Natural killer cell (primary cell): Measurements from ENCODE around the gene SYNJ2. TPM values are rescaled to one million over a fixed set of nuclear protein-coding genes. Genes with fewer than 3 reads are reported as not detected.

Experiments
- ATAC-seq, 3 donors: fragments of 150-1000 bp in 2 of 3; fragments of 200-7000 bp in 1 of 3; cut with Tn5 transposase; 1 replicate in 1 of 3; 2 replicates in 2 of 3; pipeline ENCODE4 v1.10.0; 2021; ENCODE audit warnings: mild to moderate bottlenecking in 2 of 3, moderate library complexity in 2 of 3
- DNase-seq, 2 donors: peaks; one replicate each; pipeline versions ENCODE4 v3.0.0 to v3.0.0-alpha.2; 2013 to 2021; ENCODE audit warnings: mixed read lengths in 1 of 2
- H3K27ac ChIP-seq: one replicate; pipeline ENCODE4 v1.5.1; 2013; ENCODE audit warnings: mild to moderate bottlenecking, low read length
- H3K27me3 ChIP-seq: one replicate; pipeline ENCODE4 v1.6.1; 2013; ENCODE audit warnings: low read length; ENCODE audit not compliant: control insufficient read depth, insufficient read depth
- H3K36me3 ChIP-seq: one replicate; pipeline ENCODE4 v1.6.1; 2013; ENCODE audit warnings: low read length; ENCODE audit not compliant: control insufficient read depth, insufficient read depth
- H3K4me1 ChIP-seq: one replicate; pipeline ENCODE4 v1.6.1; 2013; ENCODE audit warnings: low read length; ENCODE audit not compliant: control insufficient read depth, insufficient read depth
- H3K4me3 ChIP-seq: one replicate; pipeline ENCODE4 v1.5.1; 2013; ENCODE audit warnings: low read length
- H3K9me3 ChIP-seq: one replicate; pipeline ENCODE4 v1.6.1; 2013; ENCODE audit warnings: low read length; ENCODE audit not compliant: control insufficient read depth, insufficient read depth
- H3K27ac Mint-ChIP-seq, 2 donors: one replicate each; pipeline ENCODE4 v1.8.0; 2022; ENCODE audit warnings: mild to moderate bottlenecking in 2 of 2, mixed read lengths in 2 of 2, moderate library complexity in 1 of 2
- H3K27me3 Mint-ChIP-seq, 2 donors: one replicate each; pipeline ENCODE4 v1.8.0; 2022; ENCODE audit warnings: low read depth in 2 of 2, mixed read lengths in 2 of 2
- H3K36me3 Mint-ChIP-seq: one replicate; pipeline ENCODE4 v1.8.0; 2022; ENCODE audit warnings: mixed read lengths
- H3K4me1 Mint-ChIP-seq, 2 donors: one replicate each; pipeline ENCODE4 v1.8.0; 2022; ENCODE audit warnings: mixed read lengths in 2 of 2
- H3K4me3 Mint-ChIP-seq: one replicate; pipeline ENCODE4 v1.8.0; 2022; ENCODE audit warnings: mild to moderate bottlenecking, moderate library complexity, mixed read lengths
- H3K9me3 Mint-ChIP-seq, 2 donors: one replicate each; pipeline ENCODE4 v1.8.0; 2022; ENCODE audit warnings: mixed read lengths in 2 of 2
- WGBS: methylation state at CpG from one replicate; pipeline ENCODE4 v1.1.7; 2013; ENCODE audit warnings: missing lambda C conversion rate; ENCODE audit not compliant: insufficient coverage; 5-methylcytosine and 5-hydroxymethylcytosine counted together
- intact Hi-C: fragments of 100-400 bp; cut with micrococcal nuclease; formaldehyde crosslinking; loops from one replicate; pipeline ENCODE4 v1.14.2; 2022
- total RNA-seq, 4 donors: library from RNA; stranded (reverse); fragments of 120-200 nt in 1 of 4; gene quantifications; one replicate each; pipeline versions ENCODE4 v1.2.3 to v1.2.4, GENCODE V29; 2013 to 2022
- TF ChIP-seq, protein P1 (sequence below): fragments of 200-600 bp; IDR thresholded peaks from one replicate; pipeline ENCODE4 v1.8.0; 2022; ENCODE audit warnings: antibody characterized with exemption

The SYNJ2 gene
- total RNA-seq, 3 donors from 2014 or later (not counting 1 experiment from before 2014, with no cell fraction given) = 24.4 to 47.0 (median 28.0) TPM

DNA sequence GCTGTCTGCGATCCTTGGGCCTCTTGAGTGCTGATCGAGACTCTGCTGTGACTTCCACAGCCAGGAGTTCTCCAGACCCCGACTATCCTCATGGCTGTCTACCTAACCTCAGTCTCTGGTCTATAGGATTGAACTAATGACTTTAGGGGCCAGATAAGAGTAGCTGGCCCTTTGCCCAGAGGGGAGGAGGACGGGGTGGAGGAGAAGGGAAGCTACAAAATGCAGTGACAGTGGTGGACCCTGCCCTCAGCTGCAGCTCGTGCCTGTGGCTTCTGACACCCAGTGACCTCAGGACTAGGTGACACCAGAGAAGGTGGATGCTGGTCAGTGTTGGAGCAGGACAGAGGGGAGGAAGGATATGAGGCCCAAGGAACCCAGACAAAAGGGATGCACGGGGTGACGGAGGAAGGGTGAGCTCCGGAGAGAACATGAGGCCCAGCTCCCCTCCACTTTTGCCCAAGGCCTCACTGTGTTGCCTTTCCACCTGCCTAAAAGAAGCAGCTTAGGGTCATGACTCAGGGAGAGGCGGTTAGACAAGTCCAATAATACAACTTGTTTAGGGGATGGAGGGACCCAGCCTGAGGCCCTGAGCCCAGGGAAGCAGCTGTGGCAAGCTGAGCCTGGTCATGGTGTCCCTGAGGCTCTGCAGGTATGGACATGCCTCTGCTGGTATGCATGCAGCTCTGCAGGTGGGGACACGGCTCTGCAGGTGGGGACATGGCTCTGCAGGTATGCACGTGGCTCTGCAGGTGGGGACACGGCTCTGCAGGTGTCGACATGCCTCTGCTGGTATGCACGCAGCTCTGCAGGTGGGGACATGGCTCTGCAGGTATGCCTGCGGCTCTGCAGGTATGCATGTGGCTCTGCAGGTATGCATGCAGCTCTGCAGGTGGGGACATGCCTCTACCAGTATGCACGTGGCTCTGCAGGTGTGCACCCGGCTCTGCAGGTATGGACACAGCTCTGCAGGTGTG is 67.7 kb downstream of the SYNJ2 start:
- Mint-ChIP-seq H3K27me3 (no peaks in the 10 kb centered on the region), H3K36me3 (no peaks in the 10 kb centered on the region), H3K4me3 (no peak overlapping the region), H3K27ac (peak overlapping the region in 1 of 2 donors; percentile 16), H3K4me1 (peaks cover 22 to 47% of the 10 kb centered on the region in 2 donors), H3K9me3 (no peaks in the 10 kb centered on the region)
- TF ChIP-seq, protein P1, sequence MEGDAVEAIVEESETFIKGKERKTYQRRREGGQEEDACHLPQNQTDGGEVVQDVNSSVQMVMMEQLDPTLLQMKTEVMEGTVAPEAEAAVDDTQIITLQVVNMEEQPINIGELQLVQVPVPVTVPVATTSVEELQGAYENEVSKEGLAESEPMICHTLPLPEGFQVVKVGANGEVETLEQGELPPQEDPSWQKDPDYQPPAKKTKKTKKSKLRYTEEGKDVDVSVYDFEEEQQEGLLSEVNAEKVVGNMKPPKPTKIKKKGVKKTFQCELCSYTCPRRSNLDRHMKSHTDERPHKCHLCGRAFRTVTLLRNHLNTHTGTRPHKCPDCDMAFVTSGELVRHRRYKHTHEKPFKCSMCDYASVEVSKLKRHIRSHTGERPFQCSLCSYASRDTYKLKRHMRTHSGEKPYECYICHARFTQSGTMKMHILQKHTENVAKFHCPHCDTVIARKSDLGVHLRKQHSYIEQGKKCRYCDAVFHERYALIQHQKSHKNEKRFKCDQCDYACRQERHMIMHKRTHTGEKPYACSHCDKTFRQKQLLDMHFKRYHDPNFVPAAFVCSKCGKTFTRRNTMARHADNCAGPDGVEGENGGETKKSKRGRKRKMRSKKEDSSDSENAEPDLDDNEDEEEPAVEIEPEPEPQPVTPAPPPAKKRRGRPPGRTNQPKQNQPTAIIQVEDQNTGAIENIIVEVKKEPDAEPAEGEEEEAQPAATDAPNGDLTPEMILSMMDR = no peak
- WGBS = 87% methylated on average over 17 of the region's 17 CpGs
- Histone ChIP-seq H3K9me3 (no peaks in the 10 kb centered on the region), H3K27me3 (no peaks in the 10 kb centered on the region), H3K36me3 (no peaks in the 10 kb centered on the region), H3K4me1 (peaks cover 12% of the 10 kb centered on the region), H3K27ac (no peak overlapping the region), H3K4me3 (no peak overlapping the region)
- no peak for DNase-seq
- intact Hi-C loops = no loop called here
- no peak for ATAC-seq

DNA sequence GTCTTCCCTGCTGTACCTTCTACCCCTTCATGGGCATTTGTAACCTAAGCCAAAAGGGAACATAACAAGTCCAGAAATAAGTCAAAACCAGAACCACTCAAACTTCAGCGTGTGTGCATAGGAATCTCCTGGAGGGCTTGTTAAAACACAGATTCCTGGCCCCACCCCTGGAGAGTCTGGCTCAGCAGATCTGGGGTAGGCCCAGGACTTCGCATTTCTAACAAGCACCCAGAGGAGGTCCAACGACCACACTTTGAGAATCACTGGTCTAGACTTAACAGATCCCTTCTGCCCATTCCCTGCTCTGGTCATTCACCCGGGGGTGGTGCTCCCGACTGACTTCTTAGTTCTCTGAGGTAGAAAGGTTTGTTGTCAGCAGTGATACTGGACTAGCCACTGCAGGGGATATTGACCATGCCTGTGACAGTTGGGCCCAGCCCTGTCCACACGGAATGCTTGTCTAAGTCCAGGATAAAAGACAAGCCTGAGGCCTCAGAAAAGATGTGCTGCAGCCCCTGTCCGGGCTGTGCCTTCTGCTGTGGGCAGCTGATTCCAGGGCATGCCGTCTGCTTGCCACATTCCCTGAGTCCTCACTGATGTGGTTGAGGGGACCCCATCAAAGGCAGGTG is 68.6 kb downstream of the SYNJ2 start:
- H3K4me1 ChIP-seq = peaks cover 12% of the 10 kb centered on the region
- Mint-ChIP-seq H3K27me3 (no peaks in the 10 kb centered on the region), H3K36me3 (no peaks in the 10 kb centered on the region)

DNA sequence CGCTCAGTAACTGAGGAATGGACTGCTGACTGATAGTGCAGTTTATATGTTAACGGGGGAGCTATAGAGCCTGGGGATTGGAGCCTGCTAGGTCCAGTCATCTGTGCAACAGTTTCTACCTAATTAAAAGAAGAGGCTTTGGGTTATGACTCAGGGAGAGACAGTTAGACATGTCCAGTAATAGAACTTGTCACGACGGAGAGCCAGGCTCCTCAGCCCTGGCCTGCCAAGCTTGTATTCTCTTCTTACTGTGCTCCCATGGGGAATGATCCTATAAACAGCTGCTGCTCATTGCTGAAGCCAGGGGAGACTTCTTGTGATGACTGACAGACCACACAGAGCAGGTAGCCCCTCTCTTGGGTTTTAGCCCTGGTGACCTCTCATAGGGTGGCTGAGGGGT is 69.3 kb downstream of the SYNJ2 start:
- H3K9me3 ChIP-seq = no peaks in the 10 kb centered on the region
- Mint-ChIP-seq H3K27me3 (no peaks in the 10 kb centered on the region), H3K27ac (no peak overlapping the region), H3K36me3 (no peaks in the 10 kb centered on the region), H3K4me1 (peaks cover 15 to 40% of the 10 kb centered on the region in 2 donors), H3K4me3 (no peak overlapping the region), H3K9me3 (no peaks in the 10 kb centered on the region)
- WGBS = 96% methylated on average over 4 of the region's 4 CpGs
- H3K27ac ChIP-seq = no peak overlapping the region
- H3K27me3 ChIP-seq = no peaks in the 10 kb centered on the region
- H3K4me1 ChIP-seq = peaks cover 12% of the 10 kb centered on the region
- DNase-seq (no peak), ATAC-seq (no peak)
- no peak overlapping the region for H3K4me3 ChIP-seq
- intact Hi-C loops = no loop called here
- no peaks in the 10 kb centered on the region for H3K36me3 ChIP-seq
- TF ChIP-seq, protein P1 = no peak

More for the DNA sequence above, 68.6 kb downstream of the SYNJ2 start:
- TF ChIP-seq, protein P1 = no peak
- Histone ChIP-seq H3K27ac (no peak overlapping the region), H3K27me3 (no peaks in the 10 kb centered on the region), H3K36me3 (no peaks in the 10 kb centered on the region), H3K9me3 (no peaks in the 10 kb centered on the region), H3K4me3 (no peak overlapping the region)
- DNase-seq (no peak), ATAC-seq (no peak)
- WGBS = 94% methylated on average over 8 of the region's 8 CpGs
- intact Hi-C loops = no loop called here
- H3K4me3 Mint-ChIP-seq = no peak overlapping the region
- no peak overlapping the region for H3K27ac Mint-ChIP-seq
- H3K4me1 Mint-ChIP-seq = peaks cover 22 to 47% of the 10 kb centered on the region in 2 donors
- no peaks in the 10 kb centered on the region for H3K9me3 Mint-ChIP-seq
